PFSK-1 (cell line): ENCODE results near the gene ATP8A1.

Experiments
- FOXP2 ChIP-seq: optimal IDR thresholded peaks from 2 replicates; pipeline ENCODE3; 2011; ENCODE audit warnings: borderline replicate concordance, control low read depth, inconsistent platforms; ENCODE audit not compliant: insufficient read depth; ENCODE audit errors: extremely low read length, extremely low read depth
- POLR2AphosphoS5 ChIP-seq: IDR thresholded peaks from 2 replicates; pipeline ENCODE4 v1.6.1; 2012; ENCODE audit warnings: low read depth, mild to moderate bottlenecking, control low read depth, low read length, moderate library complexity
- SIN3A ChIP-seq: IDR thresholded peaks from 2 replicates; pipeline ENCODE4 v1.6.1; 2012; ENCODE audit warnings: mild to moderate bottlenecking, low read length, moderate library complexity, borderline replicate concordance; ENCODE audit not compliant: insufficient read depth
- TAF1 ChIP-seq: IDR thresholded peaks from 2 replicates; pipeline ENCODE4 v1.6.1; 2012; ENCODE audit warnings: low read length, control low read depth, borderline replicate concordance; ENCODE audit not compliant: insufficient read depth
- TF ChIP-seq, protein P1 (sequence below), 2 experiments: IDR thresholded peaks; 2 replicates each; pipeline versions ENCODE4 v1.6.1 to v1.8.0; 2011 to 2012; ENCODE audit warnings: low read depth in 2 of 2, low read length in 2 of 2, control low read depth in 1 of 2, inconsistent platforms in 1 of 2, mild to moderate bottlenecking in 1 of 2, moderate library complexity in 1 of 2; ENCODE audit not compliant: insufficient read depth in 1 of 2

ATP8A1 gene

DNA sequence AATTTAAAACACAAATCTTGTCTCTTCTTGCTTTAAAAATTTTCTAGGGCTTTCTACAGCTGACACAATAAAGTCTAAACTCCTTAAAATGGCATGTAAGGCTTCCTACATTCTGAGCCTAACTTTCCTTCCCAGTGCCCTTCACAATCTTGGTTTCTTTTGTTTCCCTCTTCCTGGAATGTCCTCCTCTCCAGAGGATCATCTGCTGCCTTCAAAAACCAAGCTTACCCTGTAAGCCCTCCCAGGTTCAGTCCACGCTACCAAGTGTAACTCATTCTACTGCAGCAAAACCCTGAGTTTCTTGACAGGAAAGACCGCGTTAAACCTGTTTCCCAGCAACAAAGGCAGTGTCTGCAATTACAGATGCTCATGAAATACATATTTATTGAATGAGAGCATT is 168.4 kb downstream of the ATP8A1 start:
- no peak for TF ChIP-seq POLR2AphosphoS5
- TF ChIP-seq TAF1, result no peak
- TF ChIP-seq, protein P1, sequence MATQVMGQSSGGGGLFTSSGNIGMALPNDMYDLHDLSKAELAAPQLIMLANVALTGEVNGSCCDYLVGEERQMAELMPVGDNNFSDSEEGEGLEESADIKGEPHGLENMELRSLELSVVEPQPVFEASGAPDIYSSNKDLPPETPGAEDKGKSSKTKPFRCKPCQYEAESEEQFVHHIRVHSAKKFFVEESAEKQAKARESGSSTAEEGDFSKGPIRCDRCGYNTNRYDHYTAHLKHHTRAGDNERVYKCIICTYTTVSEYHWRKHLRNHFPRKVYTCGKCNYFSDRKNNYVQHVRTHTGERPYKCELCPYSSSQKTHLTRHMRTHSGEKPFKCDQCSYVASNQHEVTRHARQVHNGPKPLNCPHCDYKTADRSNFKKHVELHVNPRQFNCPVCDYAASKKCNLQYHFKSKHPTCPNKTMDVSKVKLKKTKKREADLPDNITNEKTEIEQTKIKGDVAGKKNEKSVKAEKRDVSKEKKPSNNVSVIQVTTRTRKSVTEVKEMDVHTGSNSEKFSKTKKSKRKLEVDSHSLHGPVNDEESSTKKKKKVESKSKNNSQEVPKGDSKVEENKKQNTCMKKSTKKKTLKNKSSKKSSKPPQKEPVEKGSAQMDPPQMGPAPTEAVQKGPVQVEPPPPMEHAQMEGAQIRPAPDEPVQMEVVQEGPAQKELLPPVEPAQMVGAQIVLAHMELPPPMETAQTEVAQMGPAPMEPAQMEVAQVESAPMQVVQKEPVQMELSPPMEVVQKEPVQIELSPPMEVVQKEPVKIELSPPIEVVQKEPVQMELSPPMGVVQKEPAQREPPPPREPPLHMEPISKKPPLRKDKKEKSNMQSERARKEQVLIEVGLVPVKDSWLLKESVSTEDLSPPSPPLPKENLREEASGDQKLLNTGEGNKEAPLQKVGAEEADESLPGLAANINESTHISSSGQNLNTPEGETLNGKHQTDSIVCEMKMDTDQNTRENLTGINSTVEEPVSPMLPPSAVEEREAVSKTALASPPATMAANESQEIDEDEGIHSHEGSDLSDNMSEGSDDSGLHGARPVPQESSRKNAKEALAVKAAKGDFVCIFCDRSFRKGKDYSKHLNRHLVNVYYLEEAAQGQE (IDR thresholded peaks at IDR 0.05; ENCODE audit: insufficient read depth in 1 of 2, low read depth in 2 of 2, low read length in 2 of 2), result no peak

DNA sequence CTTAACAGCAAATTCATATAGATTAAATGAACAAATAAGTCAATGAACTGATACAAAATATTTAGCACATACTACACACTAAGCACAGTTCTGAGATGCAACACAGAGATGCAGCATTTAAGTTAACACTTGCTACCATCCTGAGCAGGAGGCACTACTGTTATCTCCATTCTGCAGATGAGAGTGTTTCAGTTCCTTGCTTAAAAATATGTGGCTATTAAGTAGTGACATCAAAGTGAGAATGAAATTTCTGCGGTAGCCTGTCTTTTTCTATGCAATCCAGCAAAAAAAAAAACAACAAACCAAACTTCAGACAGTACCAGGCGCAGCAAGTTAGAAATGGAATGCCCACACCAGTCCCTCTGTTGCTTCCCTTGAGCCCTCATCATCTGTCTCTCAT is 168.8 kb downstream of the ATP8A1 start:
- TF ChIP-seq POLR2AphosphoS5 (no peak), FOXP2 (no peak), TAF1 (no peak), SIN3A (no peak)
- TF ChIP-seq, protein P1 (IDR thresholded peaks at IDR 0.05; ENCODE audit: insufficient read depth in 1 of 2, low read depth in 2 of 2, low read length in 2 of 2), result no peak

DNA sequence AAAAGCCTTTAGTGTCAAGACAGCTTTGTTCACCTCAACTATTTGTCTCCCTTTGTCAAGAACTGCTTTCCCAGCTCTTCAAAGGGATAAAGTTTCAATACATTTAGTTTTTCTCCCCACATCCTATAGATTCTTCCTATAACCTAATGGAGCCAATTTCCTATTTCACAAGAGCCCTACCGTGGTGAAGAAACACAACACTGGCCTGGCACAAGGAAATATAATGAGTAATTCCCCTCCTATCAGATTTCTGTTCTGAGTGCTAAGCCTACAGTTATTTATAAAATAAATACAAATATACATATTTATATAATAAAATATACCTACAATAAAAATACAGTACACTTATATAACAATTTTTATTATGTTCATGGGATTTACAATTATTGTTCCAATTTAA is 169.7 kb downstream of the ATP8A1 start:
- TF ChIP-seq SIN3A, result no peak
- no peak for TF ChIP-seq POLR2AphosphoS5
- TF ChIP-seq FOXP2, result no peak
- TF ChIP-seq, protein P1 (IDR thresholded peaks at IDR 0.05; ENCODE audit: insufficient read depth in 1 of 2, low read depth in 2 of 2, low read length in 2 of 2), result no peak
- TF ChIP-seq TAF1, result no peak

DNA sequence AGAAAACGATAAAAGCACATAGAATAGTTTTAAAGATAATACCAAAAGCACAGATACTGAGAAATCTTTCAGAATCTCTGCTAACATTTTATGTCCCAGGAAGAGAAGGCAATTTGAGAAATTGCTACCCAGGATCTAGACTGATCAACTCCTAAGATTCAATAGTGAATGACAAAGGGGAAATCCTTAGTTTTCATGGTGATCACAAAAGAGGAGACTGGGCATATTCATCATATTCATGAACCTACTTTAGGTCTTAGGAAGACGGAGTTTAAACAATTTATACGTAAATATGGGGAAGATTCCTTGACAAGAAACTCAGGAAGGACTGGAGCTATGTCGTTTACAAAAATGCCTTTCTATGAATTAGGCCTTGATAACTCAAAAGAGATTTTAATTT is 172.3 kb downstream of the ATP8A1 start:
- TF ChIP-seq FOXP2, result no peak
- no peak for TF ChIP-seq TAF1
- TF ChIP-seq POLR2AphosphoS5, result no peak
- TF ChIP-seq SIN3A, result no peak
- TF ChIP-seq, protein P1 (IDR thresholded peaks at IDR 0.05; ENCODE audit: insufficient read depth in 1 of 2, low read depth in 2 of 2, low read length in 2 of 2), result no peak

DNA sequence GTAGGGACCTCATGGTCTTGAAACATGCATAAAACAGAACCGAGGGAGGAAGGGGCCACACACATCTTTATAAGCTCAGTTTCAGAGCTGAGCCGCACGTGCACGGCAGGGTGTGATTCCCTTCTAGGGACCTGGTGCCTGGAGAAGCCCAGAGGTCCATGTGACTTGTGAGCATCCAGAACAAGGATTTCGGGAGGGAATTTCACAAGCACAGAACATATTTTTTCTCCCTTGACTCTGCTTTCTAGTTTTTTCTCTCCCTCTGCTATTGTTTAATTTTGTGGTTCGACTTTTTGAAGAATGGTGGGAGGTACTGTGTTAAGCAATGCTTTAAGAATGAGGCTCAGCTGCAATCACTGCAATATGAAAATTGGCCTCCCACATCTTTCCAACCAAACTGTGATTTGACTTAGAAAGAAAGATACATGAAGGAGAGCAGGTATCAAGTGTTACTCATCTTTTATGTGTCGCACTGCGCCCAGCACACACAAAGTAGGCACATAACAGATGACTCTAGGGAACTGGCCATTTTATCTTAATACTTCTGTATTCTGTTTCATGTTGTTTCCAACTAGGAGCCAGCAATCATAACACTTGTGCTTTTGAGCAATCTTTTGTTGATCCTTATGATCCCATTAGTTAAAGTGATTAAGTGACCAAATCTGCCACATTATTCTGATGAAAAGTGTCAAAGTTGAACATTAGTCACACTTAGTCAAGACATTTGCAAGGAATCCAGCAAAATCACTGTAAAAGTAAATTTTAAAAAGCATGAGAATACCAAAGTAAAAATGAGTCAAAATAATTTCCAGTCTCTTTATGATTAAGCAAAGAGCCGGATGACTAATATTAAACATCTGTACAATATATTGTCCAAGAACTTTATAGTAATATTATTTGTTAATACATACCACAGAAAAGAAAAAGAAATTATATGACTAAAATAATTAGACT is 173.2 kb downstream of the ATP8A1 start:
- TF ChIP-seq POLR2AphosphoS5, result peak; percentile 53; the same call in 1 of the 2 replicates
- no peak for TF ChIP-seq SIN3A
- no peak for TF ChIP-seq FOXP2
- no peak for TF ChIP-seq TAF1
- TF ChIP-seq, protein P1 (IDR thresholded peaks at IDR 0.05; ENCODE audit: insufficient read depth in 1 of 2, low read depth in 2 of 2, low read length in 2 of 2), result 0 out of 4 replicates have a peak, but pooled peaks of 1 of the 2 experiments have one; percentile 4
